IPS DF 4.7 (cell line): Measurements from ENCODE around the gene PATE4.
"Not testable (repeated sequence)": the region's sequence is repeated elsewhere in the genome, so short reads cannot be mapped to it uniquely, and the experiment has no call there.

ENCODE experiments used
- DNase-seq: peaks from one replicate; pipeline ENCODE4 v3.0.0-alpha.2; 2013; ENCODE audit warnings: low spot score; ENCODE audit errors: extremely low read depth

PATE4 gene, protein sequence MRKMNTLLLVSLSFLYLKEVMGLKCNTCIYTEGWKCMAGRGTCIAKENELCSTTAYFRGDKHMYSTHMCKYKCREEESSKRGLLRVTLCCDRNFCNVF

GRCh38 chr11:125833016-125833415 is at the start of gene PATE4:
TSS of gene PATE4 (plus strand) at chr11:125833316. CDS start at chr11:125833360, 44 bp downstream.
- no peak for DNase-seq

DNA sequence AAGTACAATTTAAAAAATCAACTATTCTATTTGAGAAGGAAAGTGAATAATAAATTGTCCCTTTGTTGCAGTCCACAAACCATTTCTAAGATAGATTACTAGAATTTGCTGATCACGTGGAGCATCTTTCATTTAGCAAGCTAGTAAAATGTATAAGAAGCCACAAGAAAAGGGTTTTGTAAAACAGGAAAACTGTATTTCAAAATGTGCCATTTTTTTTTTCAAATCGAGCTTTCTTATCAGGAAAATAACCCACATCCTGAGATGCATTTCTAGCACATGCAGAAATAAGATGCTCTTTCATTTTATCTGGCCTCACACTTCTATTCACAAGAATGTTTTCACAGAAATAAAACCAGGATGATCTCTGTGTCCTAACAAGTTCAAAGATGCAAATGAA is 48.4 kb upstream of the PATE4 start:
- DNase-seq = no peak

- no peak for DNase-seq
These were observed 45.3 kb upstream of the PATE4 start, which contains the start of gene PATE3 for GRCh38 chr11:125787827-125788226. TSS of gene PATE3 (plus strand) at chr11:125788127. CDS start at chr11:125788152, 25 bp downstream.

DNA sequence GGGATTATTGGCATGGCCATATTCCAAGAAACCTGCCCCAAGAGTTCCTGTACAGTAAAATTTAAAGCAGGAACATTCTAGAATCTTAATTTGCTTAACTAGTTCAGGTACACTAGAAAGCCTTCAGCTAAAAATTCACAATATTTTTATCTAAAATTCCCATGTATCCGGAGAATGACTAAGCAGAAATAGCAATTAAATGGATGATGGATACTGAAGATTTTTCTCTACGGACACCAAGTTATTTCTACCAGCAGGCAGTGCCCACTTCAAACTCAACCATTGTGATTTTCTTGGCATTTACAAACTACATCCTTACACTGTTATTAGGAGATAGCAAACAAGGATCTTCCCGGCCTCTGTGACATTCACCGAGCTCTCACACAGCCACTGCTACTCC is 42.3 kb upstream of the PATE4 start:
- DNase-seq = no peak

GRCh38 chr11:125797641-125798040 is 35.5 kb upstream of the PATE4 start:
- DNase-seq = peak; percentile 7

DNA sequence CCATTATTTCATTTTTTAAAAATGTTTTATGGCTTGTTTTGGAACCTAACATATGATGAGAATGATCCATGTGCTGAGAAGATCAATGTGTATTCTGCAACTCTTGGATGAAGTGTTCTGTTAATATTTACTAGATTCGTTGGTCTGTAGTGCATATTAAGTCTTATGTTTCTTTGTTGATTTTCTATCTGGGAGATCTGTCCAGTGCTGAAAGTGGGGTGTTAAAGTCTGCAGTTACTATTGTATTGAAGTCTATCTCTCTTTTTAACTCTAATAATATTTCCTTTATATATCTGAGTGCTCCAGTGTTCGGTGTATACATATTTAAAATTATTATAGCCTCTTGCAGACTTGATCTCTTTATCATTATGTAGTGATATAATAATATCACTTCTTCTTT is 33.3 kb upstream of the PATE4 start:
- DNase-seq = no peak

GRCh38 chr11:125802387-125802786 is 30.7 kb upstream of the PATE4 start:
- DNase-seq = no peak

- no peak for DNase-seq
These were observed 25.2 kb upstream of the PATE4 start for GRCh38 chr11:125807909-125808308.

DNA sequence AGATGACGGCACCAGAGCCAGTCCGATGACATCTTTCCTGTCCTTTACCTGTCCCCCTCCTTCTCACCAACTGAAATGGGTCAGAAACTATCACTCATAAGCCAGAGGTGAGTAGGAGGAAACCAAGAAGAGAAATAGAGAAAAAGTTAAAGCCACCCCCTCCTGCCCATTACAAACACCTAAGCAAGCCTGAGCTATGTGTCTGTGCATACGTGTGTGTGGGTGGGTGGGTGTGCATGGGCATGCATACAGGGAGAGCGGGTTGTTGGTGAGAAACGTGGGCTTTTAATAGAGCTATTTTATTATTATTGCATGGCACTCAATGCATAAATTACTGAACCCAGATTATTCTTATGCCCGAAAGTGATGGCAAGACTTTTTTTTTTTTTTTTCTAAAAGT is 2.6 kb downstream of the PATE4 start:
- DNase-seq = no peak

GRCh38 chr11:125842321-125842948 is 9.3 kb downstream of the PATE4 start:
- no peak for DNase-seq

DNA sequence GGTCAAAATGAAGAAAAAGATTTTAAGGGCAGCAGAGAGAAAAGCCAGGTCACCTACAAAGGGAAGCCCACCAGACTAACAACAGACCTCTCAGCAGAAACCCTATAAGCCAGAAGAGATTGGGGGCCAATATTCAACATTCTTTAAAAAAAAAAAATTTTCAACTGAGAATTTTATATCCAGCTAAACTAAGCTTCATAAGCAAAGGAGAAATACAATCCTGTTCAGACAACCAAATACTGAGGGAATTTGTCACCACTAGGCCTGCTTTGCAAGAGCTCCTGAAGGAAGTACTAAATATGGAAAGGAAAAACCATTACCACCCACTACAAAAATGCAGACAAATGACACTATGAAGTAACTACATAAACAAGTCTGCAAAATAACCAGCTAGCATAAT is 13.1 kb downstream of the PATE4 start:
- DNase-seq = no peak

- DNase-seq = not testable (repeated sequence)
These were observed 24.6 kb downstream of the PATE4 start for GRCh38 chr11:125857670-125858069.

DNA sequence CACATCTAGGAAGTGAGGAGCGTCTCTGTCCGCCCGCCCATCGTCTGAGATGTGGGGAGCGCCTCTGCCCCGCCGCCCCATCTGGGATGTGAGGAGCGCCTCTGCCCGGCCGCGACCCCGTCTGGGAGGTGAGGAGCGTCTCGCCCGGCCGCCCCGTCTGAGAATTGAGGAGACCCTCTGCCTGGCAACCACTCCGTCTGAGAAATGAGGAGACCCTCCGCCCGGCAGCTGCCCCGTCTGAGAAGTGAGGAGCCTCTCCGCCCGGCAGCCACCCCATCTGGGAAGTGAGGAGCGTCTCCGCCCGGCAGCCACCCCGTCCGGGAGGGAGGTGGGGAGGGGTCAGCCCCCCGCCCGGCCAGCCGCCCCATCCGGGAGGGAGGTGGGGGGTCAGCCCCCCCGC is 29.7 kb downstream of the PATE4 start:
- DNase-seq = not testable (repeated sequence)

- DNase-seq = not testable (repeated sequence)
These were observed 32.2 kb downstream of the PATE4 start for GRCh38 chr11:125865354-125865753.

DNA sequence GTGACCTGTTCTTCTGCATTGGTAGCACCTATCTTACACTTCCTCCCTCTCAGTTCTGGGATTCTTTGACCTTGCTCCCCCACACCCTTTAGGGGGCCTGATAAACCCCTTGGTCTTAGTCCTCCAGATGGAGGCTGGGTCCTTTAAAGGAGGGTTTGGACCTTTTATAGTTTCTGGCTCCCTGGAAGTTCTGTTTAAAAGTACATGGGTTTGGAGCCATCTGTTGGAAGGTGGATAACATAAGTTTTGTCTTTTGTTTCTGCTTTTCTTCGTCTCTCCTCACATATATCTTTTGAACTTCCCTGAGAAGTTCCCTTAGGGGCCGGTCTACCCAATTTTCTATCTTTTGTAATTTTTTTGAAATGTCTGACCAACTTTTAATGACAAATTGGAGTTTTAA is 36.4 kb downstream of the PATE4 start:
- DNase-seq = no peak

- DNase-seq = peak; percentile 53
These were observed 38.4 kb downstream of the PATE4 start for GRCh38 chr11:125871391-125872137.

DNA sequence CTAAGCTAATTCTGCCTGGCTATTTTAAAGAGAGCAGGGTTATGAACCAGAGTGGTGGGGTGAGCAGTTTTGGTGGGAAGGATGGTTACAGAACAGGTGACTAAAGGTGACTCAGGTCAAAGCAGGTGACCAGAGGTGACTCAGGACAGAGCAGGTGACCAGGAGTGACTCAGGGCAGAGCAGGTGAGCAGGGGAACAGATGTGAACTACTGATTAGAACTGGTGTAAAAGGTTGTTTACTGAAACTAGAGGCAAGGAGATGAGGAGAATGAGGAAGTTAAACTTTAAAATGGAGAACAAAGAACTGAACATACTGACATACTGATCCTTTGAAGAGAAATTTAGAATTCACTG is 39.0 kb downstream of the PATE4 start:
- DNase-seq = no peak

DNA sequence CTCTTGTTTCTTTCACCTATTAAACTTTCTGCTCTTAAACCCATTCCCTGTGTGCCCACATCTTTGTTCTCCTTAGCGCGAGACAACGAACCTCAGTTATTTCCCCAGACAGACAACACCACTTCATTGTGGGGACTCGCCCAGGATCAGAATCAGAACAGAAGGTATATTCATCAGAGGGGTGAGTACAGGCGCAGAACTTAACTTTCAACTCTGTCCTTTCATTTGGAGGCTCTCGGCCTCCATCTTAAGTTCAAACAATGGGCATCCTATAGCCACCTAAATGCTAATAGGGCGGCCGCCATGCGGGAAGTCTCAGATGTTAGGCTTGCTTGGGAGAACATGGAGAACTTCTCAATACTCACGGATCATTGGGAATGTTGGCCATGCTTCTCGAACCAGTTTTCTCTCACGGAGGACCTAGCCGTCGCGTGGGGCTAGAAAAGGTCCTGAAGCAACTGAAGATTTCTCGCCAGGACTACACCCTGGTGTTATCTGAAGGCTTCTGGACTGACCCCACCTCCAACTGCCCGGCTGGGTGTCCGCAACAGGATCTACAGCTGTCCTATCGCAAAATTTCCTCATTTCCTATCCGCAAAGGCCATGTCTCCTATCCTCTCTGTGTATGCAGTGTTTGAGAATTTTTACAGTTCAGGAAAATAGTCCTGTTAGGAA is 40.9 kb downstream of the PATE4 start:
- no peak for DNase-seq

GRCh38 chr11:125874556-125875124 is 41.5 kb downstream of the PATE4 start:
- peak; percentile 86 for DNase-seq

GRCh38 chr11:125881291-125881690 is 48.2 kb downstream of the PATE4 start:
- DNase-seq = no peak

- DNase-seq = no peak
These were observed 50.3 kb downstream of the PATE4 start for GRCh38 chr11:125883375-125883774.

DNA sequence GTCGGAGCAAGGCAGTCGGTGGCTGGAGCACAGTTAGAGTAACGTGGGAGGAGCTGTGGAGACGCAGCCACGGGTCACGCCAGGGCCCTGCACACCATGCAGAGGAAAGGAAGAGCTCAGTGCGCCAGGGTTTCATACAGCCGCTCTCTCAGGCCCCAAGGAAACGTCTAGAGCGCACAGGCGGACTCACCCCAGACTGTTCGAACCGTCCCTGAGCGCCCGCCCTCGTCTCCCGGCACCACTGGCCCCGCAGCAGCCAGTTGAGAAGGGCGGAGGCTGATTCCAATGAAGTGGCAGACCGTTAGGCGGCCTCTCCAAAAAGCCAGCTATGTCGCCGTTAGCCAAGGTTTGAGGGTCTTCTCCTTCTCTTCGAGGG is 53.9 kb downstream of the PATE4 start:
- no peak for DNase-seq
